Liver (tissue), 9 donors: Measurements from ENCODE around the gene LRRC7. TPM values are rescaled to one million over a fixed set of nuclear protein-coding genes. Genes with fewer than 3 reads are reported as not detected.

Source experiments
- DNase-seq: peaks from one replicate; pipeline ENCODE4 v3.0.0-alpha.2; 2017; ENCODE audit warnings: low spot score
- H3K27ac ChIP-seq, 2 donors: one replicate each; pipeline ENCODE4 v1.7.0; 2013; ENCODE audit warnings: inconsistent platforms in 2 of 2, low read length in 2 of 2, control low read depth in 1 of 2, low read depth in 1 of 2, mild to moderate bottlenecking in 1 of 2
- H3K27me3 ChIP-seq, 4 donors: one replicate each; pipeline versions ENCODE4 v1.6.1 to v1.7.0; 2013; ENCODE audit warnings: low read length in 3 of 4, inconsistent platforms in 1 of 4, mild to moderate bottlenecking in 1 of 4, moderate library complexity in 1 of 4; ENCODE audit not compliant: control insufficient read depth in 4 of 4, insufficient read depth in 4 of 4
- H3K36me3 ChIP-seq, 4 donors: one replicate each; pipeline versions ENCODE4 v1.6.1 to v1.7.0; 2013; ENCODE audit warnings: low read length in 3 of 4, mild to moderate bottlenecking in 3 of 4, low read depth in 1 of 4, moderate library complexity in 1 of 4; ENCODE audit not compliant: control insufficient read depth in 4 of 4, insufficient read depth in 3 of 4
- H3K4me1 ChIP-seq, 4 donors: one replicate each; pipeline versions ENCODE4 v1.6.1 to v1.7.0; 2013; ENCODE audit warnings: low read length in 3 of 4, mild to moderate bottlenecking in 3 of 4, moderate library complexity in 1 of 4; ENCODE audit not compliant: control insufficient read depth in 4 of 4, insufficient read depth in 4 of 4
- H3K4me3 ChIP-seq, 3 donors: one replicate each; pipeline versions ENCODE4 v1.6.1 to v1.7.0; 2013; ENCODE audit warnings: low read length in 3 of 3, control low read depth in 1 of 3, low read depth in 1 of 3, mild to moderate bottlenecking in 1 of 3
- H3K9ac ChIP-seq, 2 donors: one replicate each; pipeline ENCODE4 v1.7.0; 2013; ENCODE audit warnings: low read length in 2 of 2, mild to moderate bottlenecking in 2 of 2, moderate library complexity in 2 of 2, control low read depth in 1 of 2, low read depth in 1 of 2
- H3K9me3 ChIP-seq, 4 donors: one replicate each; pipeline versions ENCODE4 v1.6.1 to v1.7.0; 2013; ENCODE audit warnings: low read length in 3 of 4; ENCODE audit not compliant: control insufficient read depth in 4 of 4
- ATF3 ChIP-seq: IDR thresholded peaks from 2 replicates; pipeline ENCODE4 v1.6.1; 2016; ENCODE audit warnings: antibody characterized with exemption
- EGR1 ChIP-seq, 2 donors: IDR thresholded peaks; 2 replicates each; pipeline ENCODE4 v1.6.1; 2016 to 2018; ENCODE audit warnings: antibody characterized with exemption in 2 of 2, low read depth in 2 of 2
- FOXA2 ChIP-seq: IDR thresholded peaks from 2 replicates; pipeline ENCODE4 v1.6.1; 2016; ENCODE audit warnings: antibody characterized with exemption
- GABPA ChIP-seq, 2 donors: IDR thresholded peaks in 1 of 2; conservative IDR thresholded peaks in 1 of 2; 2 replicates each; pipeline ENCODE4 v1.6.1; 2016; ENCODE audit warnings: antibody characterized with exemption in 2 of 2, mild to moderate bottlenecking in 1 of 2, moderate library complexity in 1 of 2
- HNF4A ChIP-seq, 2 donors: conservative IDR thresholded peaks; 2 replicates each; pipeline ENCODE4 v1.6.1; 2016; ENCODE audit warnings: antibody characterized with exemption in 2 of 2, mild to moderate bottlenecking in 2 of 2
- HNF4G ChIP-seq: IDR thresholded peaks from 2 replicates; pipeline ENCODE4 v1.6.1; 2016; ENCODE audit warnings: antibody characterized with exemption
- JUND ChIP-seq, 2 donors: IDR thresholded peaks; 2 replicates each; pipeline ENCODE4 v1.6.1; 2016; ENCODE audit warnings: antibody characterized with exemption in 2 of 2
- MAX ChIP-seq: IDR thresholded peaks from 2 replicates; pipeline ENCODE4 v1.6.1; 2016; ENCODE audit warnings: antibody characterized with exemption
- NR2F2 ChIP-seq: IDR thresholded peaks from 2 replicates; pipeline ENCODE4 v1.6.1; 2016; ENCODE audit warnings: antibody characterized with exemption
- RAD21 ChIP-seq, 2 donors: IDR thresholded peaks; 2 replicates each; pipeline ENCODE4 v1.6.1; 2016; ENCODE audit warnings: antibody characterized with exemption in 2 of 2, mild to moderate bottlenecking in 2 of 2
- RXRA ChIP-seq, 2 donors: IDR thresholded peaks; 2 replicates each; pipeline ENCODE4 v1.6.1; 2017 to 2018; ENCODE audit warnings: antibody characterized with exemption in 2 of 2, mild to moderate bottlenecking in 1 of 2
- SP1 ChIP-seq: IDR thresholded peaks from 2 replicates; pipeline ENCODE4 v1.6.1; 2018; ENCODE audit warnings: antibody characterized with exemption, mild to moderate bottlenecking
- TAF1 ChIP-seq: conservative IDR thresholded peaks from 2 replicates; pipeline ENCODE4 v1.6.1; 2016; ENCODE audit warnings: antibody characterized with exemption, mild to moderate bottlenecking
- YY1 ChIP-seq: IDR thresholded peaks from 2 replicates; pipeline ENCODE4 v1.6.1; 2016; ENCODE audit warnings: antibody characterized with exemption, mild to moderate bottlenecking
- ZBTB33 ChIP-seq: IDR thresholded peaks from 2 replicates; pipeline ENCODE4 v1.6.1; 2016; ENCODE audit warnings: antibody characterized with exemption
- WGBS: extraction: QIAGEN DNeasy Blood & Tissue Kit; methylation state at CpG from one replicate; pipeline ENCODE4 v1.1.7; 2013; 5-methylcytosine and 5-hydroxymethylcytosine counted together
- polyA plus RNA-seq, 2 donors: library from polyadenylated mRNA; stranded (reverse) in 1 of 2; unstranded in 1 of 2; fragments of 200-250 nt in 1 of 2; fragments of >200 nt in 1 of 2; fragmentation: Nextera tagmentation in 1 of 2; extraction: Ambion mirVana in 1 of 2; gene quantifications; one replicate each; pipeline versions ENCODE4 v1.2.1 to v1.2.3, GENCODE V29; 2013 to 2015
- total RNA-seq, 2 donors: library from RNA; depleted of rRNA; stranded (reverse); fragments of >200 nt; gene quantifications; one replicate each; pipeline ENCODE4 v1.2.3, GENCODE V29; 2014
- TF ChIP-seq, protein P1 (sequence below): fragments of 150-350 bp; IDR thresholded peaks from 2 replicates; pipeline ENCODE4 v1.5.1; 2017; ENCODE audit warnings: improper control_type of control experiment, low read depth, low read length; ENCODE audit not compliant: missing input control
- donor health status: healthy.
- donor health status: healthy.
- donor health status: healthy.
- donor health status: healthy.
- donor health status: healthy.

Gene LRRC7
- total and polyA plus RNA-seq, 4 donors: 0.08 to 1.1 (median 0.67) TPM

DNA sequence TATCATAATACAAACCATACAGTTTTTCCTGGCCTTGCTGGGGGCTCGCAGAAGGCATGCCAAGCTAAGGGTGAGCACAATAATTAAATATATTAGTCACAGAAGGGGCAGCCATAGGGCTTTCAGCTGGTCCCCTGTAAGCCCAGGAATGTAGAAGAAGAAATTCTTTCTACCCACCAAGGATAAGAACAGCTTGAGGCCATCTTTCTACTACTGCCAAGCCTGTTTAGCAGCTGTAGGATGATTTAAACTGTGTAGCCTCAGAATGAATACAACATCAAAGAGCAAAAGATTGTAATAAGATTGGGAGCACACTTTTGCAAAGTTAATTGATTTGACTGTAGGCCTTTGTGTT lies 171.5 kb downstream of the LRRC7 start:
- Histone ChIP-seq H3K9me3 (no peaks in the 10 kb centered on the region), H3K4me3 (no peak overlapping the region), H3K36me3 (no peaks in the 10 kb centered on the region), H3K4me1 (no peaks in the 10 kb centered on the region), H3K27ac (no peak overlapping the region), H3K27me3 (peaks cover 0 to 14% (median 0%) of the 10 kb centered on the region in 4 donors), H3K9ac (no peak overlapping the region)
- TF ChIP-seq GABPA (IDR thresholded peaks at IDR 0.05 in 1 of 2, conservative IDR thresholded peaks at IDR 0.05 in 1 of 2) (no peak), NR2F2 (no peak), RXRA (IDR thresholded peaks at IDR 0.05) (no peak), EGR1 (IDR thresholded peaks at IDR 0.05; ENCODE audit: low read depth in 2 of 2) (no peak), RAD21 (IDR thresholded peaks at IDR 0.05) (no peak), MAX (no peak), FOXA2 (no peak), ATF3 (no peak), YY1 (no peak), TAF1 (no peak), HNF4A (conservative IDR thresholded peaks at IDR 0.05) (no peak)
- 67% methylated on average over 1 of the region's 1 CpG for WGBS
- DNase-seq: no peak

- Histone ChIP-seq H3K27ac (no peak overlapping the region), H3K36me3 (no peaks in the 10 kb centered on the region), H3K4me3 (no peak overlapping the region), H3K4me1 (no peaks in the 10 kb centered on the region), H3K9ac (no peak overlapping the region), H3K27me3 (peaks cover 0 to 11% (median 0%) of the 10 kb centered on the region in 4 donors), H3K9me3 (no peaks in the 10 kb centered on the region)
- no peak for DNase-seq
- WGBS: 56% methylated on average over 3 of the region's 3 CpGs
- TF ChIP-seq HNF4A (conservative IDR thresholded peaks at IDR 0.05) (no peak), EGR1 (IDR thresholded peaks at IDR 0.05; ENCODE audit: low read depth in 2 of 2) (no peak), JUND (IDR thresholded peaks at IDR 0.05) (no peak), ATF3 (no peak), YY1 (no peak), ZBTB33 (no peak), TAF1 (no peak), SP1 (no peak), RXRA (IDR thresholded peaks at IDR 0.05) (no peak), HNF4G (no peak)
- TF ChIP-seq, protein P1, sequence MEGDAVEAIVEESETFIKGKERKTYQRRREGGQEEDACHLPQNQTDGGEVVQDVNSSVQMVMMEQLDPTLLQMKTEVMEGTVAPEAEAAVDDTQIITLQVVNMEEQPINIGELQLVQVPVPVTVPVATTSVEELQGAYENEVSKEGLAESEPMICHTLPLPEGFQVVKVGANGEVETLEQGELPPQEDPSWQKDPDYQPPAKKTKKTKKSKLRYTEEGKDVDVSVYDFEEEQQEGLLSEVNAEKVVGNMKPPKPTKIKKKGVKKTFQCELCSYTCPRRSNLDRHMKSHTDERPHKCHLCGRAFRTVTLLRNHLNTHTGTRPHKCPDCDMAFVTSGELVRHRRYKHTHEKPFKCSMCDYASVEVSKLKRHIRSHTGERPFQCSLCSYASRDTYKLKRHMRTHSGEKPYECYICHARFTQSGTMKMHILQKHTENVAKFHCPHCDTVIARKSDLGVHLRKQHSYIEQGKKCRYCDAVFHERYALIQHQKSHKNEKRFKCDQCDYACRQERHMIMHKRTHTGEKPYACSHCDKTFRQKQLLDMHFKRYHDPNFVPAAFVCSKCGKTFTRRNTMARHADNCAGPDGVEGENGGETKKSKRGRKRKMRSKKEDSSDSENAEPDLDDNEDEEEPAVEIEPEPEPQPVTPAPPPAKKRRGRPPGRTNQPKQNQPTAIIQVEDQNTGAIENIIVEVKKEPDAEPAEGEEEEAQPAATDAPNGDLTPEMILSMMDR: no peak
Observed at GRCh38 chr1:69743146-69743545, 175.4 kb downstream of the LRRC7 start.
